Right lobe of liver (tissue), 4 donors: ENCODE data around the gene CYLC2.

ENCODE experiments used
- POLR2A ChIP-seq: fragments of 450-650 bp; IDR thresholded peaks from one replicate; pipeline ENCODE4 v1.6.1; 2017; ENCODE audit warnings: antibody characterized with exemption, mild to moderate bottlenecking
- TF ChIP-seq, protein P1 (sequence below), 4 donors: fragments of 200-600 bp in 3 of 4; fragments of 450-650 bp in 1 of 4; IDR thresholded peaks; one replicate each; pipeline versions ENCODE4 v1.5.1 to v1.8.0; 2016 to 2022; ENCODE audit warnings: antibody characterized with exemption in 4 of 4, mild to moderate bottlenecking in 2 of 4
- donor health status: DM: no; HTN: no; CAD: no.
- donor health status: DM: no; HTN: no; CAD: no.
- donor health status: DM: no; HTN: yes; CAD: no.

DNA sequence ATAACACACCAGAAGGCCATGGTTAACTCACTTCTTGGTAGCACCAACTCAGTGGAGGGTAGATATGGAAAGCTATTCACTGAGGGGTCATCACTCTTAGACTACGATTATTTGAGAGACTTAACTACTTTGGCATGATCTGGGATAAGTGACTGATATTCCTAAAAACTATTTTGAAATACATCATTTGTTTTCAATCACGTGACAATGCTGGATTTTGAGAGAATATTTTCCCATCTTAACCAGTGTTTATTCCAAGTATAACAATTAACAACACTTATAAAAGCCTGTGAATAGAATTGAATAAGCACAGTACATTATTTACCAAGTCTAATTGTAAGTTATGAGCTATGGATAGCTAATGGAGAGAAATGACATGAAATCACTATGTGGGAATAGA, 22.4 kb upstream of the CYLC2 start:
- TF ChIP-seq, protein P1, sequence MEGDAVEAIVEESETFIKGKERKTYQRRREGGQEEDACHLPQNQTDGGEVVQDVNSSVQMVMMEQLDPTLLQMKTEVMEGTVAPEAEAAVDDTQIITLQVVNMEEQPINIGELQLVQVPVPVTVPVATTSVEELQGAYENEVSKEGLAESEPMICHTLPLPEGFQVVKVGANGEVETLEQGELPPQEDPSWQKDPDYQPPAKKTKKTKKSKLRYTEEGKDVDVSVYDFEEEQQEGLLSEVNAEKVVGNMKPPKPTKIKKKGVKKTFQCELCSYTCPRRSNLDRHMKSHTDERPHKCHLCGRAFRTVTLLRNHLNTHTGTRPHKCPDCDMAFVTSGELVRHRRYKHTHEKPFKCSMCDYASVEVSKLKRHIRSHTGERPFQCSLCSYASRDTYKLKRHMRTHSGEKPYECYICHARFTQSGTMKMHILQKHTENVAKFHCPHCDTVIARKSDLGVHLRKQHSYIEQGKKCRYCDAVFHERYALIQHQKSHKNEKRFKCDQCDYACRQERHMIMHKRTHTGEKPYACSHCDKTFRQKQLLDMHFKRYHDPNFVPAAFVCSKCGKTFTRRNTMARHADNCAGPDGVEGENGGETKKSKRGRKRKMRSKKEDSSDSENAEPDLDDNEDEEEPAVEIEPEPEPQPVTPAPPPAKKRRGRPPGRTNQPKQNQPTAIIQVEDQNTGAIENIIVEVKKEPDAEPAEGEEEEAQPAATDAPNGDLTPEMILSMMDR (IDR thresholded peaks at IDR 0.05): no peak
- TF ChIP-seq POLR2A: no peak
